Hepatocyte (in vitro differentiated cells): ENCODE measurements around the gene NRL. TPM values are rescaled to one million over a fixed set of nuclear protein-coding genes. Genes with fewer than 3 reads are reported as not detected.

Source experiments
- DNase-seq: peaks from one replicate; pipeline ENCODE4 v3.0.0-alpha.2; 2016; ENCODE audit warnings: low spot score
- H2AFZ ChIP-seq: fragments of 200-600 bp; sonication (generic); 2 replicates; pipeline ENCODE4 v1.6.0; 2016; ENCODE audit warnings: antibody characterized with exemption, mild to moderate bottlenecking
- H3K27ac ChIP-seq: fragments of 200-600 bp; sonication (generic); 2 replicates; pipeline ENCODE4 v1.5.1; 2016; ENCODE audit warnings: mild to moderate bottlenecking
- H3K27me3 ChIP-seq: fragments of 200-600 bp; sonication (generic); 2 replicates; pipeline ENCODE4 v1.6.1; 2016
- H3K36me3 ChIP-seq: fragments of 200-600 bp; sonication (generic); replicated peaks from 2 replicates; pipeline ENCODE4 v1.5.1; 2016; ENCODE audit warnings: low read depth; ENCODE audit not compliant: insufficient read depth
- H3K4me1 ChIP-seq: fragments of 200-600 bp; sonication (generic); 2 replicates; pipeline ENCODE4 v1.5.1; 2016; ENCODE audit warnings: mild to moderate bottlenecking, moderate library complexity; ENCODE audit not compliant: insufficient read depth
- H3K4me2 ChIP-seq: fragments of 200-600 bp; sonication (generic); 2 replicates; pipeline ENCODE4 v1.6.0; 2016
- H3K4me3 ChIP-seq: fragments of 200-600 bp; sonication (generic); 2 replicates; pipeline ENCODE4 v1.5.1; 2016; ENCODE audit warnings: mild to moderate bottlenecking
- H3K79me2 ChIP-seq: fragments of 200-600 bp; sonication (generic); 2 replicates; pipeline ENCODE4 v1.6.0; 2017; ENCODE audit warnings: mild to moderate bottlenecking
- H3K9me2 ChIP-seq: fragments of 200-600 bp; sonication (generic); replicated peaks from 2 replicates; pipeline ENCODE4 v1.6.0; 2017; ENCODE audit warnings: mild to moderate bottlenecking; ENCODE audit not compliant: insufficient read depth
- H3K9me3 ChIP-seq: fragments of 200-600 bp; sonication (generic); 2 replicates; pipeline ENCODE4 v1.5.1; 2016; ENCODE audit warnings: low read depth, mild to moderate bottlenecking
- H4K20me1 ChIP-seq: fragments of 200-600 bp; sonication (generic); 2 replicates; pipeline ENCODE4 v1.6.0; 2016; ENCODE audit warnings: mild to moderate bottlenecking; ENCODE audit not compliant: insufficient read depth, poor library complexity, severe bottlenecking
- EZH2 ChIP-seq: fragments of 200-600 bp; sonication (generic); IDR thresholded peaks from 2 replicates; pipeline ENCODE4 v1.6.1; 2016; ENCODE audit warnings: antibody characterized with exemption, mild to moderate bottlenecking, borderline replicate concordance
- EZH2phosphoT487 ChIP-seq: fragments of 200-600 bp; sonication (generic); IDR thresholded peaks from one replicate; pipeline ENCODE4 v1.6.1; 2018; ENCODE audit warnings: antibody characterized with exemption, mild to moderate bottlenecking, low read depth, moderate library complexity; ENCODE audit not compliant: unreplicated experiment, severe bottlenecking
- WGBS: methylation state at CpG from one replicate; pipeline ENCODE4 v1.1.6; 2016; ENCODE audit warnings: low lambda C conversion rate; ENCODE audit errors: missing lambda C conversion rate; 5-methylcytosine and 5-hydroxymethylcytosine counted together
- polyA plus RNA-seq: library from polyadenylated mRNA; unstranded; fragments of >200 nt; fragmentation: Nextera tagmentation; extraction: Ambion mirVana; gene quantifications from 2 replicates; pipeline ENCODE4 v1.2.1, GENCODE V29; 2016
- total RNA-seq: library from RNA; depleted of rRNA; stranded (reverse); fragments of >200 nt; gene quantifications from 2 replicates; pipeline ENCODE4 v1.2.3, GENCODE V29; 2014
- TF ChIP-seq, protein P1 (sequence below): fragments of 200-600 bp; sonication (generic); IDR thresholded peaks from 2 replicates; pipeline ENCODE4 v1.5.1; 2016; ENCODE audit warnings: antibody characterized with exemption, mild to moderate bottlenecking; ENCODE audit not compliant: poor library complexity

NRL gene
- total and polyA plus RNA-seq, 2 experiments from 2014 or later = 1.2 to 2.4 TPM

DNA sequence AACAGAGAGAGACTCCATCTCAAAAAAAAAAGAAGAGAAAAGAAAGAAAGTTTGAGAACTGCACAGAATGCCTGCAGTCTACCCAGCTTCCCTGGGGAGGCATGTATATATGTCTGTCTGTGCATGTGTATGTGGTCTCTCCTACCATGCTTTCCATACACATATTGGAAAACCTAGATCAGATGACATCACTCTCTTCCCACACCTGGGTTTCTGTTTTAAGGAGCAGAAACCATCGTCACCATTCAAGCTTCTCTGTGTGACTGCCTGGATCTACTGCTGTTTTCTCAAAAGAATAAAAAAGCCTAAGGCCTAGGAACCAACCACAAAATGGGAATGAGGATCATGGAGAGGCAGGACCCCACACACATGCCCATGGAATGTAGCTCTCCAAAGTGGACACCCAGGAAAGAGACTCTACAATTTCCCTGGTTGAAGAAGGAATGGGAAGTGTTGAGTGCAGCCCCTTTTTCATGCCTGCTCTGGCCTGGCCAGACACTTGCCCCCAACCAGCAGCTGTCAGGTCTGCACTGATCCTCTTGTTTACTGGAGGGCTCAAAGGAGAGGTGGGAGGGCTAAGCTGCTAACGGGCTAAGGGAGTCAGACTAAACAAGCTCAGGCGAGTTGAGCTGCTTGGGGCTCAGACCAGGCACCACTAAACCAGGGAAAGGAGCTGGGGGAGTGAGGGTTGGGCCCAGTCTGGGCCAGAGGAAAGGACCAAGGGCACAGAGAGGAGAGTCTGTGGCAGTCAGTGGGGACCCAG is 28.4 kb downstream of the NRL start:
- Histone ChIP-seq H3K4me1 (no peaks in the 10 kb centered on the region), H3K79me2 (no peaks in the 10 kb centered on the region), H3K9me3 (no peaks in the 10 kb centered on the region), H3K4me3 (no peak overlapping the region), H3K9me2 (no peaks in the 10 kb centered on the region), H3K4me2 (no peak overlapping the region), H2AFZ (no peak overlapping the region), H3K27ac (no peak overlapping the region), H3K36me3 (no peaks in the 10 kb centered on the region), H4K20me1 (no peaks in the 10 kb centered on the region), H3K27me3 (no peaks in the 10 kb centered on the region)
- WGBS = 51% methylated on average over 3 of the region's 3 CpGs
- no peak for DNase-seq
- TF ChIP-seq, protein P1, sequence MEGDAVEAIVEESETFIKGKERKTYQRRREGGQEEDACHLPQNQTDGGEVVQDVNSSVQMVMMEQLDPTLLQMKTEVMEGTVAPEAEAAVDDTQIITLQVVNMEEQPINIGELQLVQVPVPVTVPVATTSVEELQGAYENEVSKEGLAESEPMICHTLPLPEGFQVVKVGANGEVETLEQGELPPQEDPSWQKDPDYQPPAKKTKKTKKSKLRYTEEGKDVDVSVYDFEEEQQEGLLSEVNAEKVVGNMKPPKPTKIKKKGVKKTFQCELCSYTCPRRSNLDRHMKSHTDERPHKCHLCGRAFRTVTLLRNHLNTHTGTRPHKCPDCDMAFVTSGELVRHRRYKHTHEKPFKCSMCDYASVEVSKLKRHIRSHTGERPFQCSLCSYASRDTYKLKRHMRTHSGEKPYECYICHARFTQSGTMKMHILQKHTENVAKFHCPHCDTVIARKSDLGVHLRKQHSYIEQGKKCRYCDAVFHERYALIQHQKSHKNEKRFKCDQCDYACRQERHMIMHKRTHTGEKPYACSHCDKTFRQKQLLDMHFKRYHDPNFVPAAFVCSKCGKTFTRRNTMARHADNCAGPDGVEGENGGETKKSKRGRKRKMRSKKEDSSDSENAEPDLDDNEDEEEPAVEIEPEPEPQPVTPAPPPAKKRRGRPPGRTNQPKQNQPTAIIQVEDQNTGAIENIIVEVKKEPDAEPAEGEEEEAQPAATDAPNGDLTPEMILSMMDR = no peak
- TF ChIP-seq EZH2phosphoT487 (no peak), EZH2 (no peak)

DNA sequence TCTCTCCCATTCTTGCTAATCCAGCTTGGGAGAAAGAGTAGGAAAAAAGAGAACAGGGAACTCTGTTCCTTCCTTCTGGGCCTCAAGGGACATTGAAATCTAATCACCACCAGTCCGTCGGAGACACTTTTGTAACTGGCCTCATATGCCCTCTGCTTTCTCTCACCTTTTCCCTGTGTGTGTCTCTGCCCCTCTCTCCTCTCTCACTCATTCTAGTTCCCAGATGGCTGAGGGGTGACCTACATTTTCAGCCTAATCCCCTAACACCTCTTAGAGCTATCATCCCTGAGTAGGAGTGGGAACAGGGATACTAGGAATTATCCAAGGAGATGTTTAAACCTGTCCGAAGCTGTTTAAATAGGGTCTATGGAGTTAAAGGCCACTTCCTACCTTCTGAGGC is 29.5 kb downstream of the NRL start:
- no peaks in the 10 kb centered on the region for H3K27me3 ChIP-seq
- no peaks in the 10 kb centered on the region for H3K36me3 ChIP-seq
- no peaks in the 10 kb centered on the region for H3K9me2 ChIP-seq
- no peak overlapping the region for H3K27ac ChIP-seq
- no peak overlapping the region for H3K4me3 ChIP-seq
- no peak for TF ChIP-seq EZH2phosphoT487
- TF ChIP-seq, protein P1 = no peak
- no peak for TF ChIP-seq EZH2
- H3K9me3 ChIP-seq = no peaks in the 10 kb centered on the region
- H4K20me1 ChIP-seq = no peaks in the 10 kb centered on the region
- no peak overlapping the region for H2AFZ ChIP-seq
- H3K4me1 ChIP-seq = peaks cover 3% of the 10 kb centered on the region
- WGBS = 99% methylated on average over 3 of the region's 3 CpGs
- DNase-seq = no peak
- H3K4me2 ChIP-seq = no peak overlapping the region
- H3K79me2 ChIP-seq = no peaks in the 10 kb centered on the region

DNA sequence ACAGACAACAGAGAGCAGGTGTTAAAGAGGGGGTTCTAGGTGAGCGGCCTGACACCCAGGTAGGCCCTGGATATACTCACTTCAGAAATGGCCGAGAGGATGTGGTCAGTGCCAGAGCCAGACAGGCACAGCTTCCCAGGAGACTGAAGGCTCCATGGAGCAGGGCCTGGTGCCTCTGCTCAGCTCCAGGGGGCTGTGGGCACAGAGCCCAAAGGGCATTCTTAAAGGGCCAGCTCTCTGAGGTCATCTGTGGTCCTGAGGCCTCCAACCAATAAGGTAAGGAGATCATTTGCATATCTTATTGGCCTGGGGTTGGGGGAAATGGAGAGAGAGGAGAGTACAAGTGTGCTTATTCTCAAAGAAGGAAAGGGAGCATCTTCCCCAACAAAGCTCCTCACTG is 30.3 kb downstream of the NRL start:
- Histone ChIP-seq H2AFZ (no peak overlapping the region), H3K27ac (no peak overlapping the region), H3K79me2 (no peaks in the 10 kb centered on the region), H3K4me2 (no peak overlapping the region), H3K27me3 (peaks cover 2% of the 10 kb centered on the region), H3K4me3 (no peak overlapping the region), H4K20me1 (no peaks in the 10 kb centered on the region), H3K4me1 (peaks cover 3% of the 10 kb centered on the region), H3K36me3 (no peaks in the 10 kb centered on the region), H3K9me3 (no peaks in the 10 kb centered on the region), H3K9me2 (no peaks in the 10 kb centered on the region)
- TF ChIP-seq EZH2 = no peak
- TF ChIP-seq, protein P1 = no peak
- TF ChIP-seq EZH2phosphoT487 = no peak
- DNase-seq = no peak
- WGBS = 97% methylated on average over 2 of the region's 2 CpGs
